Measurements from ENCODE around the gene RUBCN.

The RUBCN gene

GRCh38 chr3:197736491-197737318 is at the start of gene RUBCN:
Gene RUBCN (minus strand): TSS chr3:197736904. CDS start chr3:197736719, 185 bp downstream.
- DNase-seq (ENCODE audit: low read depth), result peak; percentile 83

- DNase-seq (ENCODE audit: low read depth), result no peak
Observed at GRCh38 chr3:197784019-197784585, 47.4 kb upstream of the RUBCN start.

- no peak for DNase-seq (ENCODE audit: low read depth)
Observed at GRCh38 chr3:197782230-197782629, 45.5 kb upstream of the RUBCN start.

- no peak for DNase-seq (ENCODE audit: low read depth)
Observed at GRCh38 chr3:197775317-197775716, 38.6 kb upstream of the RUBCN start.

GRCh38 chr3:197761784-197762183 is 25.1 kb upstream of the RUBCN start:
- no peak for DNase-seq (ENCODE audit: low read depth)

GRCh38 chr3:197758512-197758911 is 21.8 kb upstream of the RUBCN start:
- no peak for DNase-seq (ENCODE audit: low read depth)

- DNase-seq (ENCODE audit: low read depth), result no peak
Observed at GRCh38 chr3:197756704-197757103, 20.0 kb upstream of the RUBCN start.

GRCh38 chr3:197753263-197753662 is 16.6 kb upstream of the RUBCN start:
- DNase-seq (ENCODE audit: low read depth), result no peak

GRCh38 chr3:197752107-197752506 is 15.4 kb upstream of the RUBCN start:
- no peak for DNase-seq (ENCODE audit: low read depth)

- no peak for DNase-seq (ENCODE audit: low read depth)
Observed at GRCh38 chr3:197750858-197751737, 14.4 kb upstream of the RUBCN start.

- peak; percentile 39 for DNase-seq (ENCODE audit: low read depth)
Observed at GRCh38 chr3:197750396-197750831, 13.7 kb upstream of the RUBCN start.

- peak; percentile 82 for DNase-seq (ENCODE audit: low read depth)
Observed at GRCh38 chr3:197749601-197750395, 13.1 kb upstream of the RUBCN start, which contains the start of gene FYTTD1. Gene FYTTD1 (plus strand): TSS chr3:197749883. CDS start chr3:197749972, 89 bp downstream.

- DNase-seq (ENCODE audit: low read depth), result peak; percentile 31
Observed at GRCh38 chr3:197749315-197749600, 12.6 kb upstream of the RUBCN start.

GRCh38 chr3:197748597-197749314 is 12.1 kb upstream of the RUBCN start:
- no peak for DNase-seq (ENCODE audit: low read depth)

GRCh38 chr3:197746801-197747237 is 10.1 kb upstream of the RUBCN start:
- DNase-seq (ENCODE audit: low read depth), result no peak

GRCh38 chr3:197746209-197746608 is 9.5 kb upstream of the RUBCN start:
- DNase-seq (ENCODE audit: low read depth), result no peak

GRCh38 chr3:197742787-197743186 is 6.1 kb upstream of the RUBCN start:
- no peak for DNase-seq (ENCODE audit: low read depth)

GRCh38 chr3:197737749-197738462 is 1.2 kb upstream of the RUBCN start:
- DNase-seq (ENCODE audit: low read depth), result no peak

GRCh38 chr3:197737319-197737649 is 580 bp upstream of the RUBCN start:
- DNase-seq (ENCODE audit: low read depth), result no peak

- no peak for DNase-seq (ENCODE audit: low read depth)
Observed at GRCh38 chr3:197736010-197736490, 654 bp downstream of the RUBCN start.
